Peyer's patch (tissue), 4 donors: Measurements from ENCODE around the gene PRR20G.

Source experiments
- POLR2A ChIP-seq, 2 donors: fragments of 450-650 bp; IDR thresholded peaks; one replicate each; pipeline ENCODE4 v1.5.1; 2017; ENCODE audit warnings: antibody characterized with exemption in 2 of 2, mild to moderate bottlenecking in 2 of 2, moderate library complexity in 2 of 2
- TF ChIP-seq, protein P1 (sequence below), 6 experiments: fragments of 450-650 bp in 4 of 6; fragments of 200-600 bp in 2 of 6; sonication (generic) in 1 of 6; IDR thresholded peaks; one replicate each; pipeline ENCODE4 v1.5.1; 2017 to 2019; ENCODE audit warnings: antibody characterized with exemption in 6 of 6, mild to moderate bottlenecking in 3 of 6, moderate library complexity in 1 of 6

DNA sequence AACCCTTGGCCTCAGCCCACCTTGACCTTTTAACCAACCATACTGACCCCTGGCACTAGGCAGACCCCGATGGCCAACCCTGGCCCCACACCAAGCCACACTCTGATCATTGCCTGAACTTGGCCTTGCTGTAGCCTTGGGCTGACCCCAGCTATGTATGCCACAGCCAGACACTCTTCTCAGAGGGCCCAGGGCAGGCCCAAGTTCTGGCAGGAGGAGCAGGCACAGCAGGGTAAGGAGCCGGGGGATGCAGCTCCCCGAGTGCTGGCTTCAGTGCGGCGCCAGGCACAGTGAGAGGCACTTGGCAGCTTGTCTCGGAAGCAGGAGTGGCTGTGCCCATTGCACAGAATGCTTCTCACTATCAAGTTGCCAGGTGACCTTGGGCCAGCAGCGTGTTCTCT lies 22.3 kb downstream of the PRR20G start:
- TF ChIP-seq, protein P1, sequence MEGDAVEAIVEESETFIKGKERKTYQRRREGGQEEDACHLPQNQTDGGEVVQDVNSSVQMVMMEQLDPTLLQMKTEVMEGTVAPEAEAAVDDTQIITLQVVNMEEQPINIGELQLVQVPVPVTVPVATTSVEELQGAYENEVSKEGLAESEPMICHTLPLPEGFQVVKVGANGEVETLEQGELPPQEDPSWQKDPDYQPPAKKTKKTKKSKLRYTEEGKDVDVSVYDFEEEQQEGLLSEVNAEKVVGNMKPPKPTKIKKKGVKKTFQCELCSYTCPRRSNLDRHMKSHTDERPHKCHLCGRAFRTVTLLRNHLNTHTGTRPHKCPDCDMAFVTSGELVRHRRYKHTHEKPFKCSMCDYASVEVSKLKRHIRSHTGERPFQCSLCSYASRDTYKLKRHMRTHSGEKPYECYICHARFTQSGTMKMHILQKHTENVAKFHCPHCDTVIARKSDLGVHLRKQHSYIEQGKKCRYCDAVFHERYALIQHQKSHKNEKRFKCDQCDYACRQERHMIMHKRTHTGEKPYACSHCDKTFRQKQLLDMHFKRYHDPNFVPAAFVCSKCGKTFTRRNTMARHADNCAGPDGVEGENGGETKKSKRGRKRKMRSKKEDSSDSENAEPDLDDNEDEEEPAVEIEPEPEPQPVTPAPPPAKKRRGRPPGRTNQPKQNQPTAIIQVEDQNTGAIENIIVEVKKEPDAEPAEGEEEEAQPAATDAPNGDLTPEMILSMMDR (IDR thresholded peaks at IDR 0.05): no peak
- no peak for TF ChIP-seq POLR2A (IDR thresholded peaks at IDR 0.05)
